SIG-M5 (cell line): ENCODE data around the gene ADK.
A peak's percentile ranks its signal among the peaks of the same experiment; 100 is the strongest.
"Not testable (repeated sequence)": the region's sequence is repeated elsewhere in the genome, so short reads cannot be mapped to it uniquely, and the experiment has no call there.

Source experiments
- DNase-seq: peaks from one replicate; lab custom pipeline; 2025; lab: John Stamatoyannopoulos, UW

The ADK gene

GRCh38 chr10:74186678-74187077, 35.7 kb downstream of the ADK start:
- DNase-seq, result no peak

- DNase-seq, result no peak
Observed at GRCh38 chr10:74187237-74187636, 36.2 kb downstream of the ADK start.

GRCh38 chr10:74188617-74189016, 37.6 kb downstream of the ADK start:
- not testable (repeated sequence) for DNase-seq

GRCh38 chr10:74189999-74190421, 39.0 kb downstream of the ADK start:
- peak; percentile 38 for DNase-seq

- no peak for DNase-seq
Observed at GRCh38 chr10:74190494-74190893, 39.5 kb downstream of the ADK start.

- no peak for DNase-seq
Observed at GRCh38 chr10:74194545-74194944, 43.5 kb downstream of the ADK start.

- no peak for DNase-seq
Observed at GRCh38 chr10:74194999-74195398, 44.0 kb downstream of the ADK start.

GRCh38 chr10:74199315-74199714, 48.3 kb downstream of the ADK start:
- DNase-seq, result no peak

GRCh38 chr10:74202356-74202755, 51.3 kb downstream of the ADK start:
- DNase-seq, result no peak

- DNase-seq, result no peak
Observed at GRCh38 chr10:74206746-74207145, 55.7 kb downstream of the ADK start.

- no peak for DNase-seq
Observed at GRCh38 chr10:74207691-74208480, 56.9 kb downstream of the ADK start.

GRCh38 chr10:74208997-74209396, 58.0 kb downstream of the ADK start:
- DNase-seq, result no peak

GRCh38 chr10:74213019-74213418, 62.0 kb downstream of the ADK start:
- no peak for DNase-seq

- DNase-seq, result no peak
Observed at GRCh38 chr10:74213571-74214162, 62.6 kb downstream of the ADK start.

- DNase-seq, result not testable (repeated sequence)
Observed at GRCh38 chr10:74217110-74217509, 66.1 kb downstream of the ADK start.

- not testable (repeated sequence) for DNase-seq
Observed at GRCh38 chr10:74222467-74222866, 71.4 kb downstream of the ADK start.

GRCh38 chr10:74223755-74224529, 72.9 kb downstream of the ADK start:
- no peak for DNase-seq

GRCh38 chr10:74227697-74228424, 76.8 kb downstream of the ADK start:
- DNase-seq, result no peak

GRCh38 chr10:74231375-74231774, 80.4 kb downstream of the ADK start:
- DNase-seq, result no peak

GRCh38 chr10:74233281-74233680, 82.3 kb downstream of the ADK start:
- DNase-seq, result no peak

- no peak for DNase-seq
Observed at GRCh38 chr10:74234569-74234968, 83.5 kb downstream of the ADK start.

- DNase-seq, result no peak
Observed at GRCh38 chr10:74238031-74238431, 87.0 kb downstream of the ADK start.
